Measurements from ENCODE around the gene RESP18.
A peak's percentile ranks its signal among the peaks of the same experiment; 100 is the strongest.
"Not testable (repeated sequence)": the region's sequence is repeated elsewhere in the genome, so short reads cannot be mapped to it uniquely, and the experiment has no call there.

RESP18 gene

GRCh38 chr2:219325136-219325535, 7.4 kb downstream of the RESP18 start:
- no peak for DNase-seq

- no peak for DNase-seq
Observed at GRCh38 chr2:219323434-219323833, 9.1 kb downstream of the RESP18 start.

GRCh38 chr2:219314804-219315468, 17.6 kb downstream of the RESP18 start:
- DNase-seq, result no peak

- DNase-seq, result not testable (repeated sequence)
Observed at GRCh38 chr2:219312683-219313263, 19.8 kb downstream of the RESP18 start.

- DNase-seq, result peak; percentile 85
Observed at GRCh38 chr2:219309278-219309677, 23.3 kb downstream of the RESP18 start, which contains the start of gene PTPRN. PTPRN (minus strand) TSS chr2:219309401; CDS start chr2:219309332, 69 bp downstream.

GRCh38 chr2:219308142-219309101, 24.1 kb downstream of the RESP18 start:
- DNase-seq, result peak; percentile 30

- no peak for DNase-seq
Observed at GRCh38 chr2:219306047-219306446, 26.5 kb downstream of the RESP18 start.

- no peak for DNase-seq
Observed at GRCh38 chr2:219304223-219304622, 28.3 kb downstream of the RESP18 start.

- no peak for DNase-seq
Observed at GRCh38 chr2:219302412-219302968, 30.1 kb downstream of the RESP18 start.

- no peak for DNase-seq
Observed at GRCh38 chr2:219300022-219300421, 32.5 kb downstream of the RESP18 start.

- DNase-seq, result no peak
Observed at GRCh38 chr2:219299372-219299760, 33.2 kb downstream of the RESP18 start.

GRCh38 chr2:219298759-219299371, 33.7 kb downstream of the RESP18 start:
- DNase-seq, result peak; percentile 30

- no peak for DNase-seq
Observed at GRCh38 chr2:219297766-219298456, 34.6 kb downstream of the RESP18 start.

GRCh38 chr2:219296631-219297391, 35.7 kb downstream of the RESP18 start:
- no peak for DNase-seq

GRCh38 chr2:219296142-219296541, 36.4 kb downstream of the RESP18 start:
- DNase-seq, result no peak

- DNase-seq, result no peak
Observed at GRCh38 chr2:219294356-219295351, 37.9 kb downstream of the RESP18 start.

- no peak for DNase-seq
Observed at GRCh38 chr2:219293736-219294231, 38.8 kb downstream of the RESP18 start.

- DNase-seq, result no peak
Observed at GRCh38 chr2:219292616-219293015, 39.9 kb downstream of the RESP18 start.

GRCh38 chr2:219291910-219292490, 40.5 kb downstream of the RESP18 start:
- no peak for DNase-seq

All from NCI-H510A (cell line).